Lung (tissue), 12 donors: ENCODE measurements around the gene SLC35F1. TPM values are rescaled to one million over a fixed set of nuclear protein-coding genes. Genes with fewer than 3 reads are reported as not detected.

Experiments
- ATAC-seq: fragments of 200-7000 bp; cut with Tn5 transposase; one replicate; pipeline ENCODE4 v1.9.1; 2020; ENCODE audit warnings: moderate number of reproducible peaks; ENCODE audit not compliant: insufficient read depth, low FRiP score
- DNase-seq, 3 donors: peaks; one replicate each; pipeline ENCODE4 v3.0.0-alpha.2; 2013 to 2017
- H3K27ac ChIP-seq, 2 donors: one replicate each; pipeline ENCODE4 v1.5.1; 2013; ENCODE audit warnings: mild to moderate bottlenecking in 2 of 2, moderate library complexity in 2 of 2, control low read depth in 1 of 2, inconsistent platforms in 1 of 2, low read depth in 1 of 2, low read length in 1 of 2
- H3K27me3 ChIP-seq, 3 donors: one replicate each; pipeline ENCODE4 v1.5.1; 2013; ENCODE audit warnings: low read length in 2 of 3; ENCODE audit not compliant: control insufficient read depth in 3 of 3, insufficient read depth in 3 of 3
- H3K36me3 ChIP-seq, 4 donors: one replicate each; pipeline ENCODE4 v1.5.1; 2013; ENCODE audit warnings: low read length in 4 of 4, mild to moderate bottlenecking in 1 of 4, moderate library complexity in 1 of 4; ENCODE audit not compliant: control insufficient read depth in 4 of 4, insufficient read depth in 4 of 4
- H3K4me1 ChIP-seq, 5 donors: one replicate each; pipeline ENCODE4 v1.5.1; 2013; ENCODE audit warnings: low read length in 5 of 5, mild to moderate bottlenecking in 2 of 5, moderate library complexity in 1 of 5; ENCODE audit not compliant: control insufficient read depth in 5 of 5, insufficient read depth in 5 of 5
- H3K4me3 ChIP-seq: one replicate; pipeline ENCODE4 v1.5.1; 2013; ENCODE audit warnings: mild to moderate bottlenecking, control low read depth, moderate library complexity
- H3K9ac ChIP-seq, 2 donors: one replicate each; pipeline ENCODE4 v1.5.1; 2013; ENCODE audit warnings: low read length in 2 of 2, control low read depth in 1 of 2; ENCODE audit not compliant: insufficient read depth in 1 of 2
- H3K9me3 ChIP-seq, 4 donors: one replicate each; pipeline ENCODE4 v1.5.1; 2013; ENCODE audit warnings: low read length in 3 of 4, mild to moderate bottlenecking in 1 of 4, moderate library complexity in 1 of 4; ENCODE audit not compliant: control insufficient read depth in 4 of 4, insufficient read depth in 3 of 4
- WGBS, 2 donors: extraction: QIAGEN DNeasy Blood & Tissue Kit; methylation state at CpG; one replicate each; pipeline ENCODE4 v1.1.7; 2013; 5-methylcytosine and 5-hydroxymethylcytosine counted together
- polyA plus RNA-seq, 2 donors: library from polyadenylated mRNA; stranded (reverse); fragments of 200-250 nt; gene quantifications; one replicate each; pipeline ENCODE4 v1.2.1, GENCODE V29; 2013
- total RNA-seq, 2 donors: library from RNA; depleted of rRNA in 1 of 2; stranded (reverse); fragments of >200 nt in 1 of 2; gene quantifications; one replicate each; pipeline ENCODE4 v1.2.1, GENCODE V29; 2014 to 2021
- TF ChIP-seq, protein P1 (sequence below): IDR thresholded peaks from 2 replicates; pipeline ENCODE4 v1.5.1; 2012; ENCODE audit warnings: mild to moderate bottlenecking; ENCODE audit errors: control extremely low read depth, extremely low read depth
- donor health status: control.
- donor health status: control.
- donor health status: Bipolar disorder and iron deficiency.
- donor health status: healthy.
- donor health status: DM: yes; HTN: yes; CAD: no.

SLC35F1 gene
- total and polyA plus RNA-seq, 4 donors: 0.04 to 5.7 (median 0.07) TPM

DNA sequence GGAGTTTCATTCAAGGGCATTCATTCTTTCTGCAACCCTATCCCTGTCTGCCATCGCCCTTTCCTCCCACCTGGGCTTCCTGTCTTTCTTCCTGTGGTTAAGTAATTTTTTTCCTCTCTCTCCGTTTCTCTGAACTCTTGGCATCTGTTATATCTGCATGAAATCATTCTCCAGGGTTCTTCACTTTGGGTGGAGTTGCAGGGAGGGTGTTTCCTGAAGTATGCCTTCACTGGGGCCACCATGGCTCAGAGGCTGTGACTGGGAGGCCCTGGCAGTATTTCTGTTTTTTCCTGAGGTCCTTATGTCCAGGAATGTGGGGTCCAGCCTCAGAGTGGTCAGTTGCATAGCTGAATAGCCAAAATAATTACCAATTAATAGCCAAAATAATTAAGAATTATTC, 137.2 kb downstream of the SLC35F1 start:
- Histone ChIP-seq H3K4me1 (no peaks in the 10 kb centered on the region), H3K9me3 (no peaks in the 10 kb centered on the region)

DNA sequence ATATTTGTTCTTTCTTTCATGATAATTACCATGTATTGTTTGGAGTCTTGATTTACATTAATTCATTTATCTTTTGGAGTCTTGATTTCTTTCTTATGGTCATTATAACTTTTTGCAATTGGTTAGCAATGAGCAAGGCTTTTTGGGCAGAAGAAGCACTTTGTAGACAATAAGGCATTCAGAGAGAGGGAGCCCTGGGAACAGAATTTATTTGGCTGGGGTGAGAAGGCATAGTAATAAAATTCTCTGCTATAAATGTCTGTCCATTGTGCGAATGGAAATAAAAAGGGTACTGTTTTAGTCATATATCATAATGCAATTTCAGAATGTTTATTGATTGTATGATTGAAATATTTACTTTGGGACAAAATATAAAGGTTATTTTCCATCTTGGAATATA, 147.0 kb downstream of the SLC35F1 start:
- Histone ChIP-seq H3K4me1 (peaks cover 0 to 4% (median 0%) of the 10 kb centered on the region in 5 donors), H3K27ac (no peak overlapping the region), H3K9ac (no peak overlapping the region), H3K4me3 (no peak overlapping the region), H3K27me3 (no peaks in the 10 kb centered on the region), H3K9me3 (no peaks in the 10 kb centered on the region), H3K36me3 (no peaks in the 10 kb centered on the region)
- TF ChIP-seq, protein P1, sequence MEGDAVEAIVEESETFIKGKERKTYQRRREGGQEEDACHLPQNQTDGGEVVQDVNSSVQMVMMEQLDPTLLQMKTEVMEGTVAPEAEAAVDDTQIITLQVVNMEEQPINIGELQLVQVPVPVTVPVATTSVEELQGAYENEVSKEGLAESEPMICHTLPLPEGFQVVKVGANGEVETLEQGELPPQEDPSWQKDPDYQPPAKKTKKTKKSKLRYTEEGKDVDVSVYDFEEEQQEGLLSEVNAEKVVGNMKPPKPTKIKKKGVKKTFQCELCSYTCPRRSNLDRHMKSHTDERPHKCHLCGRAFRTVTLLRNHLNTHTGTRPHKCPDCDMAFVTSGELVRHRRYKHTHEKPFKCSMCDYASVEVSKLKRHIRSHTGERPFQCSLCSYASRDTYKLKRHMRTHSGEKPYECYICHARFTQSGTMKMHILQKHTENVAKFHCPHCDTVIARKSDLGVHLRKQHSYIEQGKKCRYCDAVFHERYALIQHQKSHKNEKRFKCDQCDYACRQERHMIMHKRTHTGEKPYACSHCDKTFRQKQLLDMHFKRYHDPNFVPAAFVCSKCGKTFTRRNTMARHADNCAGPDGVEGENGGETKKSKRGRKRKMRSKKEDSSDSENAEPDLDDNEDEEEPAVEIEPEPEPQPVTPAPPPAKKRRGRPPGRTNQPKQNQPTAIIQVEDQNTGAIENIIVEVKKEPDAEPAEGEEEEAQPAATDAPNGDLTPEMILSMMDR: no peak
- WGBS, 2 donors: 91 to 92% methylated on average over 1 of the region's 1 CpG
- DNase-seq: peak in 1 of 3 donors; percentile 15
- ATAC-seq: no peak

More for the DNA sequence above, 137.2 kb downstream of the SLC35F1 start:
- Histone ChIP-seq H3K9ac (no peak overlapping the region), H3K36me3 (no peaks in the 10 kb centered on the region), H3K4me3 (no peak overlapping the region), H3K27me3 (no peaks in the 10 kb centered on the region), H3K27ac (no peak overlapping the region)
- ATAC-seq: no peak
- 15 to 25% methylated on average over 2 of the region's 2 CpGs for WGBS, 2 donors
- TF ChIP-seq, protein P1: no peak
- DNase-seq: no peak

DNA sequence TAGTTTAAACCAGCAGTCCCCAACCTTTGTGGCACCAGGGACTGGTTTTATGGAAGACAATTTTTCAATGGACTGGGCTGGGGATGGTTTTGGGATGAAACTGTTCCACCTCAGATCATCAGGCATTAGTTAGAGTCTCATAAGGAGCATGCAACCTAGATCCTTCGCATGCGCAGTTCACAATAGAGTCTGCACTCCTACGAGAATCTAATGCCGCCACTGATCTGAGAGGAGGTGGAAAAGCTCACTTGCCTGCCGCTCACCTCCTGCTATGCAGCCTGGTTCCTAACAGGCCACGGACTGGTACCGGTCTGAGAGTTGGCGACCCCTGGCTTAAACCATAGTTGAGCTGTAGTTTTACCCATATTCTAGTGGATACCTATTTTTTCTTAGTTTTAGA, 154.6 kb downstream of the SLC35F1 start:
- ATAC-seq (no peak), DNase-seq (no peak)
- 92 to 95% methylated on average over 8 of the region's 8 CpGs for WGBS, 2 donors
- no peak overlapping the region for H3K27ac ChIP-seq
- H3K4me1 ChIP-seq: no peaks in the 10 kb centered on the region
- TF ChIP-seq, protein P1: no peak
- H3K9ac ChIP-seq: no peak overlapping the region
- no peaks in the 10 kb centered on the region for H3K27me3 ChIP-seq
- no peaks in the 10 kb centered on the region for H3K36me3 ChIP-seq
- peaks cover 0 to 3% (median 0%) of the 10 kb centered on the region in 4 donors for H3K9me3 ChIP-seq
- H3K4me3 ChIP-seq: no peak overlapping the region

DNA sequence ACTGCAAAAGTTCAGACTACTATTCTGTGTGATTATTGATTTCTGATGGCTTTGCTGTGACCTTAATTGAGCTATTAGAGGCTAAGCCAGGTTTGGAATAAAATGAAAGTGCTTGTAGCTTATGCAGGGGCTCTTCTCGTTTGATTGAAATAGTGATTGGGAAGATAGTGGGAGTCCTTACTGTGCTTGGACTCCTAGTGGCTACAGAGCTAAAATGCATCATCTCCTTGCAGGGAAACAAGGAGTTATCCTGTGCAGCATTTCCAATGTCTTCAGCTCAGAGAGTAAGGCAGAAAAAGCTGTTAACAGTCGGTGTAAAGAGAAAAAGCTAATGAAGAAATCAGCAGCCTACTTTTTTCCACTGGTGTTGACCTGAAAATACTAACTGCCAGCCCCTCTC, 173.5 kb downstream of the SLC35F1 start:
- TF ChIP-seq, protein P1: no peak
- no peak overlapping the region for H3K9ac ChIP-seq
- no peak overlapping the region for H3K4me3 ChIP-seq
- no peak overlapping the region for H3K27ac ChIP-seq
- DNase-seq (no peak), ATAC-seq (no peak)
- H3K27me3 ChIP-seq: no peaks in the 10 kb centered on the region
- no peaks in the 10 kb centered on the region for H3K36me3 ChIP-seq
- H3K4me1 ChIP-seq: no peaks in the 10 kb centered on the region
- H3K9me3 ChIP-seq: no peaks in the 10 kb centered on the region
- WGBS, 2 donors: 44 to 49% methylated on average over 2 of the region's 2 CpGs
